Eye (tissue), 1 donor: Measurements from ENCODE around the gene ZBTB16.
A peak's percentile ranks its signal among the peaks of the same experiment; 100 is the strongest.

Experiments used
- DNase-seq: peaks from one replicate; pipeline ENCODE4 v3.0.0-alpha.2; 2015

Gene ZBTB16

GRCh38 chr11:114291842-114292680 is 232.6 kb downstream of the ZBTB16 start:
- DNase-seq = no peak

DNA sequence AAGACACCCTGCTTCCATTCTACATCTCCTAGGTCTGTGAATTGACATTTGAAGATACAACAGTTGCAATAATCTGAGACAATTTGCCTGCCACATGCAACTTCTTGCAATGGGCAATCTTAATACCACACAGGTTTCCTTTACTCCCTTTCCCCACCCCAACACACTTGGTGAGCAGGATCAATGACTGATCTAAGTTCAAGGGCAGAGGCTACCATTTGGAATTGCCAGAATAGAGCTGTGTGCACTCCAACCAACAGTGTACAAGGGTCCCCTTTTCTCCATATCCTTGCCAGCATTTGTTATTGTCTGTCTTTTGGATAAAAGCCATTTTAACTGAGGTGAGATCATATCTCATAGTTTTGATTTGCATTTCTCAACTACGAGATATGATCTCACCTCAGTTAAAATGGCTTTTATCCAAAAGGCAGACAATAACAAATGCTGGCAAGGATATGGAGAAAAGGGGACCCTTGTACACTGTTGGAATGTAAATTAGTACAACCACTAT is 233.7 kb downstream of the ZBTB16 start:
- no peak for DNase-seq

DNA sequence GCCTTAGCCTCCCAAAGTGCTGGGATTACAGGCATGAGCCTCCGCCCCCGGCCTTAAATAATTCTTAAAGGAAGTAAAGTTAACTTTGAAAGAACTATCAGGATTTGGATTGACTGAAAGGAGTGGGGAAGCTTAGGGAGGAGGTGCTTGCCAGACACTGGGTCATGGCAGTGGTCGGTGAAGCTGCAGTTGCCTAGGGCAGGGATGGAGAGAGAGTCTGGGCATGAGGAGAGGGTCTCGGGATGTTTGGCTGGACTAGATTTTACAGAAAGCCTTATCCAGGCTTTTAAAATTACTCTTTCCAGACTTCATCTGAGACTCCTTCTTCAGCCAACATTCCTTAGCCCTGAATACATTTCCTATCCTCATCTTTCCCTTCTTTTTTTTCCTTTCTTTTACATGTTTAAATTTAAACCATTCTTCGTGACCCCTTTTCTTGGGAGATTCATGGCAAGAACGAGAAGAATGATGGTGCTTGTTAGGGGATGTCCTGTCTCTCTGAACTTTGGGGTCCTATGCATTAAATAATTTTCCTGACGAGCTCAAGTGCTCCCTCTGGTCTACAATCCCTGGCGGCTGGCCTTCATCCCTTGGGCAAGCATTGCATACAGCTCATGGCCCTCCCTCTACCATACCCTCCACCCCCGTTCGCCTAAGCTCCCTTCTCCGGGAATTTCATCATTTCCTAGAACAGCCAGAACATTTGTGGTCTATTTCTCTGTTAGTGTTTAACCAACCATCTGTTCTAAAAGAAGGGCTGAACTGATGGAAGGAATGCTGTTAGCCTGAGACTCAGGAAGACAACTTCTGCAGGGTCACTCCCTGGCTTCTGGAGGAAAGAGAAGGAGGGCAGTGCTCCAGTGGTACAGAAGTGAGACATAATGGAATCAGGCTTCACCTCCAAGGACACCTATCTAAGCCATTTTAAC is 236.4 kb downstream of the ZBTB16 start, which contains the start of gene NNMT:
Gene NNMT (plus strand): TSS at position 724 of the 929 bp plus-strand sequence. CDS start 158 bp downstream, at position 882.
- DNase-seq = peak; percentile 22

GRCh38 chr11:114296605-114297372 is 237.3 kb downstream of the ZBTB16 start:
- DNase-seq = no peak

GRCh38 chr11:114297806-114298709 is 238.5 kb downstream of the ZBTB16 start:
- DNase-seq = no peak

DNA sequence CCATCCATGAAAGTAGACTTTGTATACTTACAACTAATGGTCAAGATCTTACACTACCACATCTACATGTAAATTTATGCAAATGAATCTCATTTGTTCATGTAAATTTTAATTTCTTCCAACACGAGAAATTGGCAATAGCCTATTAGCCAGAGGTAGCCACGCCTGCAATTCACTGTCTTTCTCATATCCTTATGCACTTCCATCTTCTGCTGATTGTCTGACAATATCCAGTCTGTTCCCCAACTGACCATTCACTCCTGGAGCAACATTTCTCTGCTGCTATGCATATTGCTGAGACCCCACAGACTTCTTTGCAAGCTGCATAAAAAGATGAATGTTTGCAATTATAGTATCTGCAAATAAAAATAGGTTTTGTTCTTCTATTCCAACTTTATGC is 239.2 kb downstream of the ZBTB16 start:
- DNase-seq = no peak
